ENCODE measurements around the gene PRSS22.

The PRSS22 gene

GRCh38 chr16:2827831-2828520 lies 30.0 kb downstream of the PRSS22 start:
- no peak for TF ChIP-seq CTCF (IDR thresholded peaks at IDR 0.05; ENCODE audit: control insufficient read depth, extremely low read depth, insufficient read depth)
- DNase-seq (ENCODE audit: low read depth) = no peak
- no peak overlapping the region for H3K4me3 ChIP-seq (ENCODE audit: low read depth, low read length)

- H3K4me3 ChIP-seq (ENCODE audit: low read depth, low read length) = no peak overlapping the region
- DNase-seq (ENCODE audit: low read depth) = no peak
- TF ChIP-seq CTCF (IDR thresholded peaks at IDR 0.05; ENCODE audit: control insufficient read depth, extremely low read depth, insufficient read depth) = no peak
Observed at GRCh38 chr16:2827374-2827791, 30.6 kb downstream of the PRSS22 start.

- no peak overlapping the region for H3K4me3 ChIP-seq (ENCODE audit: low read depth, low read length)
- TF ChIP-seq CTCF (IDR thresholded peaks at IDR 0.05; ENCODE audit: control insufficient read depth, extremely low read depth, insufficient read depth) = no peak
- no peak for DNase-seq (ENCODE audit: low read depth)
Observed at GRCh38 chr16:2826591-2827373, 31.2 kb downstream of the PRSS22 start.

- DNase-seq (ENCODE audit: low read depth) = no peak
Observed at GRCh38 chr16:2825906-2826305, 32.1 kb downstream of the PRSS22 start.

GRCh38 chr16:2825049-2825742 lies 32.8 kb downstream of the PRSS22 start:
- no peak for DNase-seq (ENCODE audit: low read depth)
- H3K4me3 ChIP-seq (ENCODE audit: low read depth, low read length) = no peak overlapping the region
- no peak for TF ChIP-seq CTCF (IDR thresholded peaks at IDR 0.05; ENCODE audit: control insufficient read depth, extremely low read depth, insufficient read depth)

More at GRCh38 chr16:2825906-2826305, 32.1 kb downstream of the PRSS22 start:
- no peak overlapping the region for H3K4me3 ChIP-seq (ENCODE audit: low read depth, low read length)
- no peak for TF ChIP-seq CTCF (IDR thresholded peaks at IDR 0.05; ENCODE audit: control insufficient read depth, extremely low read depth, insufficient read depth)

GRCh38 chr16:2824626-2825025 lies 33.3 kb downstream of the PRSS22 start:
- no peak for TF ChIP-seq CTCF (IDR thresholded peaks at IDR 0.05; ENCODE audit: control insufficient read depth, extremely low read depth, insufficient read depth)
- H3K4me3 ChIP-seq (ENCODE audit: low read depth, low read length) = no peak overlapping the region
- DNase-seq (ENCODE audit: low read depth) = no peak
